Measurements from ENCODE around the gene EPHB3.
"Not testable (repeated sequence)": the region's sequence is repeated elsewhere in the genome, so short reads cannot be mapped to it uniquely, and the experiment has no call there.

Gene EPHB3

DNA sequence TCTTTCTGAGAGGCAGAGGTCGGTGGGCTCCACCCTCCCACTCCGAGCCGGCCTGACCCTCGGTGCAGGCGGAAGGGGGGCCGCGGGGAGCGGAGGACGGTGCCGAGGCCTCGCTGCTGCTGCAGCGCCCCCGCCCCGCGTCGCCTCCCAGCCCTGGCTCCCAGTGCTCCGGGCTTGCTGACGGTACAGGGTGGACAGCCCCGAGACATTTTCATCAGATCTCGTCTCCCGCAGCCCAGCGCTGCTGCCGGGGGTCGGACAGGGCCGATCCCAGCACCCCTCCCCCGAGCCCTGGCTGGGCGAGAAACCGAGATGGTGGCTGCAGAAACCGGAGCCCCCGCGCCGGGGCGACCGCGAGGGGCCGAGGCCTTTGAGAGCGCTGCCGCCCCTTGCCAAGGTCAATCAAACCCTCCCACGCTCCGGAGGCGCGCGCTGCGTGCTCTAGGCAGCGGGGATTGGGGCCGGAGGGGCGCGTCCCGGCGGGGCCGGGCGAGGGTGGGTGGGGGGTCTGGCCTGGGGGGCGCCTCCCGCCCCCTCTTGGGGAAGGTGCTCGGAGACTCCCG, 42.5 kb downstream of the EPHB3 start:
- H3K27me3 ChIP-seq (ENCODE audit: control insufficient read depth in 5 of 5, insufficient read depth in 4 of 5, low read length in 5 of 5) = peaks cover 4 to 45% (median 29%) of the 10 kb centered on the region in 5 donors
- H3K36me3 ChIP-seq (ENCODE audit: control insufficient read depth in 5 of 5, insufficient read depth in 5 of 5, low read length in 5 of 5) = no peaks in the 10 kb centered on the region
- peak overlapping the region in 4 of 5 donors; percentile 38 to 53 (median 46) for H3K4me3 ChIP-seq (ENCODE audit: low read depth in 1 of 5, low read length in 5 of 5)
- H3K4me1 ChIP-seq (ENCODE audit: control insufficient read depth in 5 of 5, insufficient read depth in 5 of 5, low read length in 5 of 5) = peaks cover 0 to 31% (median 25%) of the 10 kb centered on the region in 5 donors
- H3K9ac ChIP-seq (ENCODE audit: low read length in 5 of 5) = peak overlapping the region in 1 of 5 donors; percentile 29
- H3K9me3 ChIP-seq (ENCODE audit: control insufficient read depth in 5 of 5, low read length in 5 of 5) = no peaks in the 10 kb centered on the region
- no peak overlapping the region for H3K27ac ChIP-seq (ENCODE audit: low read depth, low read length)

DNA sequence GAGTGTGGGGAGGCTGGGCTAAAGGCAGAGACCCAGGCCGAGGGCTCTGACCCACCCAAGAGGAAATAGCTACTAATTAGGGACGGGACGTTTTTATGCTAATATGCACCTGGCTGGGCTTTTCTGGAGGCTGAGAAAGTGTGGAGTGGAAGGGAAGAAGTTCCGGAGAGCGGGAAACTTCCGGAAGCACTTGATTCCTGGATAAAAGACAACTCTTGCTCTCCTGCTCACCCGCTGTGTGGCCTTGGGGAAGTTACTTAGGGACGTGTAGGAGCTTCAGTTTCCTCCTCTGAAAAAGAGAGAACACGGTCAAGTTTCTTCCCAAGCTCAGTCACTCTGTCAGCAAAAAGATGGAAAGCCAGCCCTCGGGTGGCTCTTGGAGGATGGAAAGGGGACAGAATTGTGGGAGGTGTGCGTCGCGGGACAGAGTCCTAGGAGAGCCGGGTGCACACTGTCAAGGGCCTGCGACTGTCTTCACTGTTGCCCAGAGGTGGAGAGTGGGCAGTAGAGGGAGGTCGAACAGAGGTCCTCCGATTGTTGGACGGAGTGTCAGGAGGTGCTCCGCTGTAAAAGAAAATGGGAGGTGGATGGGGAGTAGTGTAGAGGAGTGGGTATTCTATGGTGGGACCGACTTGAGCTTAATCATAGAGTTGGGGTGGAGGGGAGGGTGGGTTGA, 43.2 kb downstream of the EPHB3 start:
- peak overlapping the region in 3 of 5 donors; percentile 20 to 53 (median 42) for H3K4me3 ChIP-seq (ENCODE audit: low read depth in 1 of 5, low read length in 5 of 5)
- no peaks in the 10 kb centered on the region for H3K36me3 ChIP-seq (ENCODE audit: control insufficient read depth in 5 of 5, insufficient read depth in 5 of 5, low read length in 5 of 5)
- no peak overlapping the region for H3K9ac ChIP-seq (ENCODE audit: low read length in 5 of 5)
- no peak overlapping the region for H3K27ac ChIP-seq (ENCODE audit: low read depth, low read length)
- no peaks in the 10 kb centered on the region for H3K9me3 ChIP-seq (ENCODE audit: control insufficient read depth in 5 of 5, low read length in 5 of 5)
- H3K27me3 ChIP-seq (ENCODE audit: control insufficient read depth in 5 of 5, insufficient read depth in 4 of 5, low read length in 5 of 5) = peaks cover 4 to 45% (median 29%) of the 10 kb centered on the region in 5 donors
- H3K4me1 ChIP-seq (ENCODE audit: control insufficient read depth in 5 of 5, insufficient read depth in 5 of 5, low read length in 5 of 5) = peaks cover 0 to 31% (median 25%) of the 10 kb centered on the region in 5 donors

- H3K9ac ChIP-seq (ENCODE audit: low read length in 5 of 5) = no peak overlapping the region
- H3K27me3 ChIP-seq (ENCODE audit: control insufficient read depth in 5 of 5, insufficient read depth in 4 of 5, low read length in 5 of 5) = peaks cover 4 to 24% (median 17%) of the 10 kb centered on the region in 5 donors
- no peak overlapping the region for H3K4me3 ChIP-seq (ENCODE audit: low read depth in 1 of 5, low read length in 5 of 5)
- H3K9me3 ChIP-seq (ENCODE audit: control insufficient read depth in 5 of 5, low read length in 5 of 5) = no peaks in the 10 kb centered on the region
- H3K27ac ChIP-seq (ENCODE audit: low read depth, low read length) = no peak overlapping the region
- no peaks in the 10 kb centered on the region for H3K36me3 ChIP-seq (ENCODE audit: control insufficient read depth in 5 of 5, insufficient read depth in 5 of 5, low read length in 5 of 5)
- peaks cover 0 to 19% (median 16%) of the 10 kb centered on the region in 5 donors for H3K4me1 ChIP-seq (ENCODE audit: control insufficient read depth in 5 of 5, insufficient read depth in 5 of 5, low read length in 5 of 5)
Measured at GRCh38 chr3:184608209-184608608, 46.6 kb downstream of the EPHB3 start.

DNA sequence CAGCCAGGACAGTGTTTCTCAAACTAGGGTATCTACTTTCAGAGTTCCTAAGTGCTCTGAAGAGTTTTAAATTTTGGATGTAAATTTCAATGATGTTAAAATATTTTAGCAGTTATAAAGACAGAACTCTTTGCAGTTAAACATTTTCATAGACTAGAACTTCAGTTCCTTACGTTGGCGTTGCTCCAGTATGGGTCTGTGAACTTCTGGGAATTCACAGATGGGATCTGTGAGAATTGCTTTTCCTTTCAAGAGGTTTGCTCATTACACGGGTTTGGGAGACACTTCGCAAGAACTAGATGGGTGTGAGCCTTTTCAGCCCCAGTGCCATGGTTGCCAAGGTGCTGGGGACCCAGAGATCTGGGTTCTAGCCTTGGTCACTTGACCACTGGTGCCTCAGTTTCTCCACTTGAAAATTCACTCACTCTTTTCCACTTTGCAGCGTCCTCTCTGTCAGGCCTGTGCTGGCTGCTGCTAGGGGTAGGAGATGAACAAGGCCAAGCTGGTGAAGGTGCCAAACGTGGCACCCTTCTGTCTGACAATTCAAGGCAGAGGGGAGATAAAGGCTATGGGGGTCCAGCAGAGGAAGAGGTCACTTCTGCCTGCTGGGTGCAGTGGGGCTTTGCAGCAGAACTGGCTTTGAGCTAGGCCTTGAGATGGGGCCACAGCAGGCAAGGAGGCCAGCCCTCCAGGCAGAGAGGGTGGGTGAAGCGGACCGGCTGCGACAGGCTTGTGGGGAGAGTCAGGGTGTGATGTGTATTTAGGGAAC, 48.1 kb downstream of the EPHB3 start:
- H3K9me3 ChIP-seq (ENCODE audit: control insufficient read depth in 5 of 5, low read length in 5 of 5) = no peaks in the 10 kb centered on the region
- H3K4me3 ChIP-seq (ENCODE audit: low read depth in 1 of 5, low read length in 5 of 5) = no peak overlapping the region
- peaks cover 0 to 14% (median 10%) of the 10 kb centered on the region in 5 donors for H3K27me3 ChIP-seq (ENCODE audit: control insufficient read depth in 5 of 5, insufficient read depth in 4 of 5, low read length in 5 of 5)
- H3K36me3 ChIP-seq (ENCODE audit: control insufficient read depth in 5 of 5, insufficient read depth in 5 of 5, low read length in 5 of 5) = no peaks in the 10 kb centered on the region
- peaks cover 0 to 5% (median 4%) of the 10 kb centered on the region in 5 donors for H3K4me1 ChIP-seq (ENCODE audit: control insufficient read depth in 5 of 5, insufficient read depth in 5 of 5, low read length in 5 of 5)
- H3K9ac ChIP-seq (ENCODE audit: low read length in 5 of 5) = no peak overlapping the region
- H3K27ac ChIP-seq (ENCODE audit: low read depth, low read length) = no peak overlapping the region

GRCh38 chr3:184610245-184610871, 48.8 kb downstream of the EPHB3 start:
- no peak overlapping the region for H3K9ac ChIP-seq (ENCODE audit: low read length in 5 of 5)
- H3K27me3 ChIP-seq (ENCODE audit: control insufficient read depth in 5 of 5, insufficient read depth in 4 of 5, low read length in 5 of 5) = peaks cover 0 to 8% (median 5%) of the 10 kb centered on the region in 5 donors
- no peaks in the 10 kb centered on the region for H3K36me3 ChIP-seq (ENCODE audit: control insufficient read depth in 5 of 5, insufficient read depth in 5 of 5, low read length in 5 of 5)
- no peak overlapping the region for H3K27ac ChIP-seq (ENCODE audit: low read depth, low read length)
- no peaks in the 10 kb centered on the region for H3K9me3 ChIP-seq (ENCODE audit: control insufficient read depth in 5 of 5, low read length in 5 of 5)
- H3K4me3 ChIP-seq (ENCODE audit: low read depth in 1 of 5, low read length in 5 of 5) = no peak overlapping the region
- no peaks in the 10 kb centered on the region for H3K4me1 ChIP-seq (ENCODE audit: control insufficient read depth in 5 of 5, insufficient read depth in 5 of 5, low read length in 5 of 5)

DNA sequence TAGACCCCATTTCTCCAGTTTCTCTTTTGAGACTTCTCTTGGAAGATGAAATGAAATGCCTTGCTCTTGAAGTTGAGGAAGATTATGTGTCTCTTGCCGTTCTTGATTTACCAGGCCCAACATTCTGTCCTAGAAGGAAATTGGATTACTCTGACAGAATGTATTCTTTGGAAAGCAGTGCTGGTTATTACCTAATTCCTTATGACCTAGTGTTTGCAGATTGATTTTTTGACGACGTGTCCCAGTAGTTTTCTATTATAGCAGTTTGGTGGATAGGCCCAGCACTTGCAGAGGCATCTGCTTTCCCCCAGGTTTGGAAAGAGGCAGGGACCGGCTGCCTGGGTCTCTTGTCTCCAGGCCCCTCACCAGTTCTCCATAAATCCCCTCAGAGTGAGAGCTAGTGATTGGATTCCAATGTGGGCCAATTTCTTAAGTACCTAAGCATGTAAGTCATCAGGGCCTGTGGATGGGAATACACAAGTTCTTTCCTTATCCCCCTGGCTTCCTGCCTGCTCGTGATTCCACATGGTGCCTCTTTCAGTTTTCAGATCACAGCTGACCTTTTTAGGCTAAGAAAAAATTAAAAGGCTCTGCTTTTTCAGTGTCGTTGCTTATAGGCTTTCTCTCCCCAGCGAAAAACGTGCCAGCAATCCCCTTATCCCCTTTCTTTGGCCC, 50.2 kb downstream of the EPHB3 start:
- Histone ChIP-seq H3K27me3 (ENCODE audit: control insufficient read depth in 5 of 5, insufficient read depth in 4 of 5, low read length in 5 of 5) (peaks cover 0 to 3% (median 0%) of the 10 kb centered on the region in 5 donors), H3K4me1 (ENCODE audit: control insufficient read depth in 5 of 5, insufficient read depth in 5 of 5, low read length in 5 of 5) (no peaks in the 10 kb centered on the region), H3K9me3 (ENCODE audit: control insufficient read depth in 5 of 5, low read length in 5 of 5) (no peaks in the 10 kb centered on the region), H3K9ac (ENCODE audit: low read length in 5 of 5) (no peak overlapping the region), H3K27ac (ENCODE audit: low read depth, low read length) (no peak overlapping the region), H3K36me3 (ENCODE audit: control insufficient read depth in 5 of 5, insufficient read depth in 5 of 5, low read length in 5 of 5) (no peaks in the 10 kb centered on the region), H3K4me3 (ENCODE audit: low read depth in 1 of 5, low read length in 5 of 5) (no peak overlapping the region)

DNA sequence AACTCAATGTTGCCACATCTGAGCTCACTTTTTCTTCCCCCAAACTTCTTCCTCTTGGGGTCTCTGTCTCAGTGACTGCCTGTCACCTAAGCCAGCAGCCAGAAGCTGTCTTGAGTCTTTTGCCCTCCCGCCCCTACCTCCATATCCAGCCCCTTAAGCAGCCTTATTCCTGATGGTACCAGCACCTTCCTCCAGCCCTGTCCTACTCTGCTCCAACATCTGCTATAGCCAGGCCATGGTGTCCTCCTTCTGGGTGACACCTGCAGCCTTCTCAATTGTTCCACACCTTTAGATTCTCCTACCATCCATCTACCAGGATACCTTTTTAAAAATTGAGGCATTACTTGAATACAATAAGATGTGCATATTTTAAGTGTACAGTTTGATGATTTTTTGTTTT, 53.8 kb downstream of the EPHB3 start:
- H3K4me1 ChIP-seq (ENCODE audit: control insufficient read depth in 5 of 5, insufficient read depth in 5 of 5, low read length in 5 of 5) = peaks cover 0 to 25% (median 13%) of the 10 kb centered on the region in 5 donors
- H3K4me3 ChIP-seq (ENCODE audit: low read depth in 1 of 5, low read length in 5 of 5) = no peak overlapping the region
- no peaks in the 10 kb centered on the region for H3K9me3 ChIP-seq (ENCODE audit: control insufficient read depth in 5 of 5, low read length in 5 of 5)
- H3K36me3 ChIP-seq (ENCODE audit: control insufficient read depth in 5 of 5, insufficient read depth in 5 of 5, low read length in 5 of 5) = no peaks in the 10 kb centered on the region
- peaks cover 0 to 10% (median 0%) of the 10 kb centered on the region in 5 donors for H3K27me3 ChIP-seq (ENCODE audit: control insufficient read depth in 5 of 5, insufficient read depth in 4 of 5, low read length in 5 of 5)
- no peak overlapping the region for H3K9ac ChIP-seq (ENCODE audit: low read length in 5 of 5)
- no peak overlapping the region for H3K27ac ChIP-seq (ENCODE audit: low read depth, low read length)

DNA sequence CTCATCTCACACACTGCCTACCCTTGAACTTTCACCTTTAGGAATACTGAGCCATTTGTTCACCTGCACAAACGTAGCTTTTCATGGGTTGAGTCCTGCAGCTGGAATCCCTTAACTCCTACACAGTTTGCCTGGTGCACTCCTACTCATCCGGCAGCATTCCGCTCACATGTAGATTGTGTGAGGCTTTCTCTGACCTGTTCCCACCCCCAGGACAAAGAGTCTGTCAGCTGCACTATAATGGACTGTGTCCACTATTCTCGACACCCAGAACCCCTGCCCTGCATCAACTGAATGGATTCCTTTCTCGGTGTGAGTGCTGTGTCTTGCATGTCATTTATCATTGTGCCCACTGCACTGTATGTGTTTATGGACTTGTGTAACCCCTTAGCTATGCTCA, 54.9 kb downstream of the EPHB3 start:
- no peak overlapping the region for H3K9ac ChIP-seq (ENCODE audit: low read length in 5 of 5)
- H3K4me3 ChIP-seq (ENCODE audit: low read depth in 1 of 5, low read length in 5 of 5) = no peak overlapping the region
- no peaks in the 10 kb centered on the region for H3K9me3 ChIP-seq (ENCODE audit: control insufficient read depth in 5 of 5, low read length in 5 of 5)
- H3K27ac ChIP-seq (ENCODE audit: low read depth, low read length) = no peak overlapping the region
- no peaks in the 10 kb centered on the region for H3K36me3 ChIP-seq (ENCODE audit: control insufficient read depth in 5 of 5, insufficient read depth in 5 of 5, low read length in 5 of 5)
- H3K27me3 ChIP-seq (ENCODE audit: control insufficient read depth in 5 of 5, insufficient read depth in 4 of 5, low read length in 5 of 5) = peaks cover 0 to 10% (median 0%) of the 10 kb centered on the region in 5 donors
- H3K4me1 ChIP-seq (ENCODE audit: control insufficient read depth in 5 of 5, insufficient read depth in 5 of 5, low read length in 5 of 5) = peaks cover 0 to 25% (median 13%) of the 10 kb centered on the region in 5 donors

DNA sequence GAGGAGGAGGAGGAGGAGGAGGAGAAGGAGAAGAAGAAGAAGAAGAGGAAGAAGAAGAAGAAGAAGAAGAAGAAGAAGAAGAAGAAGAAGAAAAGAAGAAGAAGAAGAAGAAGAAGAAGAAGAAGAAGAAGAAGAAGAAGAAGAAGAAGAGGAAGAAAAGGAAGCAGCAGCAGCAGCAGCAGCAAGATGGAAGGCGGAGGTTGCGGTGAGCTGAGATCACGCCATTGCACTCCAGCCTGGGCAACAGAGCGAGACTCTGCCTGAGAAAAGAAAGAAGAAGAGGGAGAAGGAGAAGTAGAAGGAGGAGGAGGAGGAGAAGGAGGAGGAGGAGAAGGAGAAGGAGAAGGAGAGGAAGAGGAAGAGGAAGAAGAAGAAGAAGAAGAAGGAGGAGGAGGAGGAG, 55.7 kb downstream of the EPHB3 start:
- H3K27ac ChIP-seq (ENCODE audit: low read depth, low read length); H3K9me3 ChIP-seq (ENCODE audit: control insufficient read depth in 5 of 5, low read length in 5 of 5); H3K36me3 ChIP-seq (ENCODE audit: control insufficient read depth in 5 of 5, insufficient read depth in 5 of 5, low read length in 5 of 5); H3K4me3 ChIP-seq (ENCODE audit: low read depth in 1 of 5, low read length in 5 of 5); H3K9ac ChIP-seq (ENCODE audit: low read length in 5 of 5): not testable (repeated sequence)
- Histone ChIP-seq H3K4me1 (ENCODE audit: control insufficient read depth in 5 of 5, insufficient read depth in 5 of 5, low read length in 5 of 5) (peaks cover 0 to 25% (median 13%) of the 10 kb centered on the region in 5 donors), H3K27me3 (ENCODE audit: control insufficient read depth in 5 of 5, insufficient read depth in 4 of 5, low read length in 5 of 5) (peaks cover 0 to 10% (median 0%) of the 10 kb centered on the region in 5 donors)
